Mesenteric fat pad (tissue), 1 donor: ENCODE results near the gene TM9SF4. TPM values are rescaled to one million over a fixed set of nuclear protein-coding genes. Genes with fewer than 3 reads are reported as not detected.
A peak's percentile ranks its signal among the peaks of the same experiment; 100 is the strongest.
"Not testable (repeated sequence)": the region's sequence is repeated elsewhere in the genome, so short reads cannot be mapped to it uniquely, and the experiment has no call there.

ENCODE experiments used
- DNase-seq: peaks from one replicate; pipeline ENCODE4 v3.0.0-alpha.2; 2020; ENCODE audit warnings: low spot score
- total RNA-seq: library from RNA; stranded (reverse); fragmentation: NEBNext Ultra II Directional; extraction: Animal tissue kit (Norgen Biotek cat#: 25700); gene quantifications from one replicate; pipeline ENCODE4 v1.2.1, GENCODE V29; 2021
- donor health status: DM: yes; HTN: yes; CAD: no.

Gene TM9SF4
- total RNA-seq, 1 donor from 2014 or later, result 40.6 TPM

DNA sequence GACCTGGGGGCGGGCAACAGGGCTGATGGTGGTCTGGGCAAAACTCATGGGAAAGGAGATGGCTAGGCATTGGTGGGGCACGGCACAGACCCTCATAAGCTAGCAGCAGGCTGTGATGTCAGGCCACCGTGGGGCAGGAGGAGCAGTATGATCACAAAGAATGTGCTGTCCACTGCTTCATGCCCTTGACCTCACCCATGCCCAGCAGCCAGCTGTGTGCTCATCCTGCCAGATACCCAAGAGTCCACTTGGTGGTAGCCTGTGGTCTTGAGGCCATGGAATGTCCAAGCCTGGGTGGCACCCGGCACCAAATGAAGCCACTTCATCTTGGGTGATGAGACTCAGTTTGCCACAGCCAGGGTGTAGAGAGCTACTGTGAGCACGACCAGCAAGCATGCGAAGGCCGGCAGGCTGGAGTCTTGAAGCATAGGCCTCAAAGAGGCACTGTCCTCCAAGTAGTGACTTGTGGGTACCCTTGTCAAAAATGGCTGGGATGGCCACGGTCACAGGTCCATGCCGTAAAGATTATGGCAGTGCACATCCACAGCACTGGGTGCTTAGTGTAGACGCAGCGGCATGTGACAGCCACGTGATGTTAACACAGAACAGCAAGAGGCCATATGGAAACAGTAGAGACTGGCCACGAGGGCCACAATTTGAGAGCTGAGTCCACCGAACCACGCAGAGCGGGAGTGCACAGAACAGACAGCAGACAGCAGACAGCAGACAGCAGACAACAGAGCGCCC is 79.0 kb downstream of the TM9SF4 start:
- DNase-seq, result no peak

DNA sequence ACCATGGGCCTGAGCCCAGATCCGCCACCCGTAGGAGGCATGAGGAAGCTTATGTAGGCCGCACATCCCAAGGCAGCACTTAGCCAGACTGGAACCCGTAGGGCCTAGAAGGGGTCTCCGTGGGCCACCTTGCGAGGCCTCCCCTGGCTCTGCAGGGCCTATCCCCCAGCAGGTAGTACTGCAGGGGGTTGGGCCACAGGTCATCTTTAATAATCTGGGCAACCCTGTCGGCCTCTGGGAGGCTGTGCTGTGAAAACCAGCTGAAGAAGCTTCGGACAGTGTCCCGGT is 79.6 kb downstream of the TM9SF4 start:
- no peak for DNase-seq

DNA sequence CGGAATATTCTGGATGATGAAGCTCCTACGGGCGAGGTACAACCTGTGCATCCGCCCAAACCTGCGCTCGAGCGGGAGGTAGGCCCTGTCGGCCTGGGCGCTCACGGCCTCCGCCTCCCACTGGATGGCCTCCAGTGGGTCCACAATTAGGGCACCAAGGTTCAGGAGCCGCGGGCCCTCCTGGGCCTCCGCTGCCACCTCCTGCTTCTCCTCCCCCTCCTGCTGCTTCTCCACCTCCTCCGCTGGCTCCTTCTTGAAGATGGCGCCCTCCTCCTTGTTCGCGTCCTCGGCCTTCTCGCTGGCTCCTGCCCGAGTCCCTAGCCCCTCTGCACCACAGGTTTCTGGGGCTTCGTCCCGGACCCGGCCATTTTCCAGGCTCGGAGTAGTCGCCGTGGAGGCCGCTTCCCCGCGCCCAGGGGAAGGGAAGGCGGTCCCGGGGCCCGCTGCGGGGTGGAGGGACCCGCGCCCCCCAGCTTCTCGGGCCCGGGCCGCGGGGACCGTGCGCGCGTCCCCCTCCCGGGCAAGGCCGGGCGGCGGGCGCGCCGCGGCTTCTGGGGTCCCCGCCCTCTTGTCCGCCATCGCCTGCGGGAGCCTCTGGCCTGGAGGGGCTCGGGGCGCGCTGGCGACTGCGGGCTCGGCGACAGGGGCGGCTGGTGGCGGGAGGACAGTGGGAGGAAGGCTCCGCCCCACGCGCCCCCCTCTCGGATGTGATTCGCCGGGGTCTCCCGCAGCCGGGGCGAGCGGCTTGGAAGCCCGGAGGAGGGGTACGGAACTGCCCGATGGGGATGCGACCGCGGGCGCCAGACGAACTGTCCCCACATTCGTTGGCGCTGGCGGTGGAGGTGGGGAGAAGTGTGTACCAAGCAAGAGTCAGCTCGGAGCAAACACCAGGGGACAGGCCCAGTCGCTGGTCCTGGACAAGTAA is 80.4 kb downstream of the TM9SF4 start:
- no peak for DNase-seq

DNA sequence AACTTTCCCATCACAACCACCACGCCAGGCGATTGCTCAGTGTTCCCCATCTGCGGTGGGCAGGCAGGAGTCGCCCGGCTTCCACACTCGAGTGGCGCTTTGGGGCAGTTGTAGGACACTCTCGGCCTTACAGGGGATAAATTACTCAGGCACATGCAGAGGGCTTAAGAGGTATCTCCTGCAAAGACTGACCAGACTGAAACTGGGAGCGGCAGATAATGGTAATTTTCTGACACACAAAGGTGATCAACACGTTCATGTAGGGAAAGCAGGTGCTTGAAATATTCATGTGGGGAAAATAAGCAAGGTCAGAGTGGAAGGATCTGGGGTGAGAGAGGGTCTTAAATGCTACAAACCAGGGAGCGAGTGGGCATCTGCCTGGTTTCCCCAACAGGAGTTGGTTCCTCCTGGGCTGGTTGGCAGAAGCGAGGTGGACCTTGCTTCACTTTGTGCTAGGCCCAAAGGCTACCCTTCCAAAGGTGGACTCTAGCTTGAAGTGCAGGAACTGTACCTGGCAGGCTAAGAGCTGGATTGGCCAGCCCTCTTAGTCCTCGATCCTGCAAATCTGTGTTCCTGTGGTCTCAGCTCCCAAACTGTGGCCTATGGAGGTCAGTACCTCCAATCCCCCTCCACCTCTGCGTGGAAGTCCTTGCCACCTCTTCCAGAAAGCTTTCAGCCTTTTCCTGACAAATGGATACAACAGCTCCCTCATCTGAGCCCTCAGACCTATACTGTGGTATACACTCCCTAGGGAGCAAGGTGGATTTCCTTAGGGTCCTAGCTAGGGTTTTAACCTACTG is 81.3 kb downstream of the TM9SF4 start:
- peak; percentile 79 for DNase-seq

DNA sequence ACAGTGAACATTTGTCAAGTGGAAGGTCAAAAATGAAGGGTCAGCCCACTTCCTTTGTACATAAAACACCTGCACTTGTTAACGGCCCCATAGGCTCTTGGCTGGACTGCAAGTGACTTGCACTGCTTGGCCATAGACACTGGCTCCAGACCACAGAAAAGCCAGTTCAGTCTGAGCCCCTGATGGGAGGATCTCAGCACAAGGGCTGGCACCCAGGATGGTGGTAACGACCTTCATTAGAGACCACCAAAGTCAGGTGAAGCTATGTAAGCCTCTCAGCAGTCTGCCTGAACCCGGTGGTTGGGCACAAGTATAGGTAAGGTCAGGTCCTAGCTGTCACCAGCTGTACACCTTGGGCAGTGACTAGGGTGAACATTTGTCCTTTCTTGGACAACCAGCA is 81.9 kb downstream of the TM9SF4 start:
- DNase-seq, result peak; percentile 81

DNA sequence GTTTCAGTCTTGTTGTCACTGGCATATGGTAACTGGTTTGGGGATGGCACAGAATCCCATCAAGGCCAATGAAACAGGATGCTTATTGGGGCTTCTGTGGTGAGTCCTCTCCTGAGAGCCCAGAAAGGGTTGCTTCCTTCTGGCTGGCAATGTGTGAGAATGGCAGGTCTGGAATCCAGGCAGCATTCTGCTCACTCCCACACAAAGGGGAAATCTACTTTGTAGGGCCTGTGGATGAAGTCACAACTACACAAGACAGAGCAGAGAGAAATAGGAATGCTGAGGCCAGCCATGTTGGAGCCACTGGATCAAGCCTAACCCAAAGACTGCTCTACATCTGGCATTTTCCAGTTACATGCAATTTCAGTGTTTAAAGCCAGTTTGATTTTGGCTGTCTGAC is 82.4 kb downstream of the TM9SF4 start:
- DNase-seq, result no peak

DNA sequence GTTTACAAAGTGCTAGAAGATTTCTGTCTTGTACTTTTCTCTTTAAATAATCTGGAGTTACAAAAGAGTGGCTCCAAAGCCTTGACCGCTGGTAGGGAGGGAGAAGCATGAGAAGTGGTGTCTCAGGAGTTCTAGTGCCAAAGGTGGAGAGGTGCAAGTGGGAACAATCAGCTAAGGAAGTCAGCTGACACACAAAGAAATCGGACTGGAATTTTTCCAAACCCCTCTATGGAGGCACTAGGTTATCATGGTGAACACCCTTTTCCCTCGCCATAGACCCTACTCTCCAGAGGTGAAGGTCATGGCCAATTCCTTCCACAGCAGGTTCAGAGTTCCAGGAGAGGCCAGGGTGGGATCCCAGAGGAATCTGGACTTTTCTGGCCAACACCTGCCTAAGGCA is 83.2 kb downstream of the TM9SF4 start:
- DNase-seq, result peak; percentile 12

DNA sequence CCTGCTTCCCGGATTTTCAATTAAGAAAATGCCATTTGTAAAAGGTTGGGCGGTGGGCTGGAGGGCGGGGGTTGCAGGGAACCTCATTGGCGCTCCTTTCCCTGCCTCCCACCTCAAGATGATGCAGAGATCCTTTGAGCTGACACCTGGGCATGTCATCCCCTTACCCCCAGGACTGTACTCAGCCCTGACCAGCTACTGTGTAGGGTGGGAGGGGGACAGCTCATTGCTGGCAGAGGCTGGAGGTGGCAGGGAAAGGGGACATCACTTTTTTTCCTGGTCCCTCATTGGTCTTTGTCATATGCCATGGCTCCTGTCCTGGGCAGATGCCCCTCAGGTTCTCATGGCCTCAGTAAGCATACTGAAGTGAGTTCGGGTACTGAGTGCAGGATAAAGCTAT is 83.8 kb downstream of the TM9SF4 start:
- DNase-seq, result peak; percentile 51

DNA sequence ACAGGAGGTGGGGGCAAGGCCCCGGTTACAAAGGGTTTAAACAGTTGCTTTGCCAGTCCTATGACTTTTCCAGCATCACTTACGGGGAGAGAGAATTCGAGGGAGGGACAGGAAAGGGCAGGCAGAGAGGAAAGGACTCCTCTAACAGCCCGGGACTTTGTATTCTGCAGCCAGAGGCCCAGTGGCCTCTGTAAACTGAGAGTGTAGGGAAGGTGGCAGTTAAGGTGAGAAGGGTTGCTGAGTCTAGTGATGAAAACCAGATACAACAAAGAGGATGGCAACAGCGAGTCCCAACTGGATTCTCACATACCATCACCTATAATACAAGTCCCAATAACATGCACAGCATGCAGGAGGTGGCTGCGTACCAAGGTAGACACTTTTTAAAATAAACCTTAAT is 84.5 kb downstream of the TM9SF4 start:
- peak; percentile 26 for DNase-seq

DNA sequence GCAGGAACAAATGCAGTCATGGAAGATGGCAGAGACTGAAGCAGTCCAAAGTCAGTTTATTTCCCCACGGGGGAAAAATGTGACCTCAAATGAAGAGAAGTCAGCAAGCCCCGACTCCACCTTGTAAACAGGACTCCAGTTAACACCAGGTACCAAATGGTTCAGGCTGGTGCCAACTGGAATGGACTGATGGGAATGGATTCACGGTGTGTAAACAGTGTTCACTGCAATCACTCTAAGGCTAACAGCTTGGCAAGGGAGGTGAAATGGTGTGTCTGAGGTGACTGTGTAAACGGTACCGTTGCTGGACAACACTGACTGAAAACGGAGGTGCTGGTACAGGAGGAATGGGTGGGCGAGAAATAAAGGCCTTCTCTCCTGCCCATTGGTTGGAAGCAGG is 86.1 kb downstream of the TM9SF4 start:
- no peak for DNase-seq

DNA sequence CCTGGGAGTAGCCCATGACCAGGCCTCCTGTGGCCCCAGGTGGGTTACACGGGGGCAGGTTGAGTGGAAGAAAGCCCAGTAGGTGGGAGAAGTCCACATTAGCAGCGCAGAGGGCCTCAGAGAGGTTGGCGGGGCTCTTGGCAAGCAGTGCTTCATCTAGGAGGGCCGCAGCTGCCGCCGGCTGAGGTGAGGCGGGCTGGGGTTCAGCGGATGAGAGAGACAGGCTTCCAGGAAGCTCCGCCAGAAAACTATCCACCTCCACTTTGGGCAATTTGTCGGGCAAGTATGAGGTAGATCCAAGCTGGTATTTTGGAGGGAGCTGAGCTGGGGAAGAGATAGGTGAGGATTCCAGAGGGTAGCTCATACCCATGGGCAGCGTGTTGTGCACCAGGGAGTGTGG is 87.1 kb downstream of the TM9SF4 start:
- not testable (repeated sequence) for DNase-seq

DNA sequence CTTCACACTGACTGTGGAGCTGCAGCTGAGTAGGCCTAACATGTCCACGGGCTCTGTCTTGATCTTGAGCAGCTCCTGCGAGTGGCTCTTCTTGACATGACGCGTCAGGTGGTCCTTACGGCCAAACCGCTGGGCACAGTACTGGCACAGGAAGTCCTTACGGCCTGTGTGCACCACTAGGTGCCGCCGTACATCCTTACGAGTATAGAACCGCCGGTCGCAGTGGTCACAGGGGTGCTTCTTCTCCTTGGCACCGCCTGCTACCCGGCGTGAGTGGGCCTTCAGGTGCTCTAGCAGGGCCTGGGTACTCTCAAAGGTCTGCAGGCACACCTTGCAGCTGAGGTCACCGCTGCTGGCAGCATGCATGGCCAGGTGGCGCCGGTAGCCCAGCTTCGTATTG is 87.6 kb downstream of the TM9SF4 start:
- DNase-seq, result not testable (repeated sequence)

DNA sequence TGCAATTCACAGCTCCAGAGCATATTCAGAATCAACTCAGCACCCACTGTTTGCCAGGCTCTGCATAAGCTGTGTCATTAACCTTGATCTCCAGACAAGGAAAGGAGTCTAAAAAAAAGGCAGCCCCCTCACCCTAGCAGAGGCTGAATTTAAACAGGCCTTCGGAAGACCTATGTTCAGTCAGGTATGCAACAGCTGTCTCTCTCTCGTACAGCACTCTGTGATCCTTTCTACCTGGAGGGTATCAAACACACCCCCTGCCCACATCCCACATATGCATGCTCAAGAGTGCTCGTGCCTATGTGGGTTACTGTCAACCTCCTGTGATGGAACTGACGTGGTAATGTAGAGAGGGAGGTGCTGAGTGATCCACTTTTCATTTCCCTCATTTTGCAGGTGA is 89.5 kb downstream of the TM9SF4 start:
- DNase-seq, result no peak

DNA sequence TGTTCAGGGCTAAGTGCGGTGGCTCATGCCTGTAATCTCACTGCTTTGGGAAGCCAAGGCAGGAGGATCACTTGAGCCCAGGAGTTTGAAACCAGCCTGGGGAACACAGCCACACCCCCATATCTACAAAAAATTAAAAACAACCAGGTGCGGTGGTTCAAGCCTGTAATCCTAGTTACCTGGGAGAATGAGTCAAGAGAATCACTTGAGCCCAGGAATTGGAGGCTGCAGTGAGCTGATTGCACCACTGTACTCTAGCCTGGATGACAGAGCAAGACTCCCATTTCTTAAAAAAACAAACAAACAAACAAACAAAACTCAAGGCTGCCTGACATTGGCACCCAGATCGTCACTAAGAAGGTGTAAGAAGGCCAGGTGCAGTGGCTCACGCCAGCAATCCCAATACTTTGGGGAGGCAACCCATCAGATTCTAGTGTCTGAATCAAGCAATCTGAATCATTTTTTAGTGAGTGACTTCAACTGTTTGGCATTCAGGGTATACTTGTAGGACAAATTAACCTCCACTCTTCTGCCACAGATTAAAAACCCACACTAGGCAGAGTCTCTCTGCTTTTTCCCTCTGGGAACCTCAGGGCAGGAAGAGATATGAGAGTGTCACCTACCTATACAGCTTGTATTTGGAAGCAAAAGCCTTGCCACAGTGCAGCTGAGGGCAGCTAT is 91.9 kb downstream of the TM9SF4 start:
- no peak for DNase-seq

DNA sequence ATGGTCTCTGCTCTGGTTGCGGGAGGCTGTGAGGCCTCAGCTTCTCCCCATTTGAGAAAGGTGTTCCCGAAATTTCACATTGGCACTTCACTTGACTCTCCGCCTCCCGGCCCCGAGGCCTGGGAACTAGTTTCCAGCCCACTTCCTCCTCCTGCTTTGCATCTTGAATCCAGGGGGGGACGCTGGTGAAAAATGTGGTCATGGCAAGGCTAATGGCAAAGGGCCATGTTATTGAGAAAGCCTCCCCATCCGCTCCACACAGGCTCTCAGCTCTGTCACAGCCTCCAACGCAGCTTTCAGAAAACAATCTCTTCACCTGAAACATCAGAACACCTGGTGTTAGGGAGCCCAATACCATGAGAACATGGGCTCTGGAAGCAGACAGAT is 92.5 kb downstream of the TM9SF4 start:
- DNase-seq, result no peak

DNA sequence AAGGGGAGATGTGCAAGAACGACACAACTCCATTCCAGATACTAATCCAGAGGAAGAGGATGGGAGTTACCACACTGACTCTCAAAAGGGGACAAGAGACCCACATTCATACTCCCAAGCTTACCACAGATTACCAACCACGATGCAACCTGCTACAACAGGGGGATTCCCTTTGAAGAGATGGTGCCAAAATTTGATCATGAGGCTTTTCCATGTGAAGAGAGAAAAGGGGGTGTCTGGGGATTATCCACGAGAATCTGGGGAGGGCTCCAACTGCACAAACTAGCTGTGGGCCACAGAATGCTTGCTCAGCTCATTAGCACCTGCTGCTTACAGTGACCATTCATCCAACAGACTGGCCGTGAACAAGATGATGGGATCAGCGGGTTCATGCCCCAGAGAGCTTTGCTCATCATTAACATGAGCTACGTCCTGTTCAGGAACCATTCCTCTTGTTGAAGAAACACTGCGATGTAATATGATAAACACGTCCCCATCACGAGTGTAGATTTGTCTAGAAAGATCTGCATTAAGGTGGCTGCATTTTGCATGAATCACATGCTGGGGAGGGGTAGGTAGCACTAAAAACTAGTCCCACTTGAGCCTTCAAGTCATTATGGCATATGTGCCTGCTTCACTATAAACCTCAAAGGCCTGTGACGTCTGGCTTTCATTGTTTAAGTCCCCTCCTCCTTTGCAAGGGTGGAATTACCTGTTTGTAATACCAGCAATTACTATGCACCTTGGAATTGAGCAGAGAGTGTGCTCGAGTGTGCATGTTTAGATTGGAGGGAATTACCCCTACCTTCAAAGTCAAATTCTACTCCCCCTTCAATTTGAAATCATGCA is 94.1 kb downstream of the TM9SF4 start:
- no peak for DNase-seq

DNA sequence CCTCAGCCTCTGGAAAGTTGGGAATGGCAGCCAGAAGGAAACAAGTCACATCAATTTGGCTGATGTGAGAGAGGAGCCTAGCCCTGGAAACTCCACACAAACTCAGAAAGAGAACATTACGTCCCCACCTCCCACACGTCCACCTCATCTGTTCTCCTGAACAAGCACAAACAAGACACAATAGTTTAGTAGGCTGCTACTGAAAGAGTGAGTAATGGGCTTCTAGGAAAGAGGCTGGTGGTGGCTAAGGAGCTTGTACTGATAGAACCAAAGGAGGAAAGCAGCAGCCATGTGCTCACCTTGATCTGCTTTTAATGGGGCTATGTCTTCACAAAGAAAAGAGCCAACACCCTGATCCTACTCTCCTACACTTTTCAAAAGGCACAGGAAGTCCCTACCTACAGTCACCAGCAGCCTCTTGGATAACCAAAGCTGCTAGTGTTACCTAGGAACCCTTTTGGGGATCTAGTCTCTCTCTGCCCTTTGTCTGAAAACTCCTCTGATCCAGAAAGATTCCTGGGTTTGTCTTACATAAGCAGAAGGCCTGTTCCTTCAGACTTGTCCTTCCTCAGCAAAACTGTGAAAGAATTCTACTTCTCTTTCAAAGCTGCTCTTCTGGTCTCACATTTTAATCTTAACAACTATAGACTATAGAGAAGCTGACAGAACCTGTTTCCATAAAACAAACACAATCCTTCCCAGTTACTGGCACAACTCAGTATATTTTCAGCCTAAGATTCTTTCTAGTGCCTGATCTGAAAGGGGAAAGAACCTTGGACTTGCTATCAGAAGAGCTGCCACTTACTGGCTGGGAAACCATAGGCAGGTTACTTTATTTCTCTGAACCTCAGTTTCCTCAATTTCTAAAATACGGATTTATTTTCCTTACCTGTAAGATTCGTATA is 94.9 kb downstream of the TM9SF4 start:
- DNase-seq, result no peak

DNA sequence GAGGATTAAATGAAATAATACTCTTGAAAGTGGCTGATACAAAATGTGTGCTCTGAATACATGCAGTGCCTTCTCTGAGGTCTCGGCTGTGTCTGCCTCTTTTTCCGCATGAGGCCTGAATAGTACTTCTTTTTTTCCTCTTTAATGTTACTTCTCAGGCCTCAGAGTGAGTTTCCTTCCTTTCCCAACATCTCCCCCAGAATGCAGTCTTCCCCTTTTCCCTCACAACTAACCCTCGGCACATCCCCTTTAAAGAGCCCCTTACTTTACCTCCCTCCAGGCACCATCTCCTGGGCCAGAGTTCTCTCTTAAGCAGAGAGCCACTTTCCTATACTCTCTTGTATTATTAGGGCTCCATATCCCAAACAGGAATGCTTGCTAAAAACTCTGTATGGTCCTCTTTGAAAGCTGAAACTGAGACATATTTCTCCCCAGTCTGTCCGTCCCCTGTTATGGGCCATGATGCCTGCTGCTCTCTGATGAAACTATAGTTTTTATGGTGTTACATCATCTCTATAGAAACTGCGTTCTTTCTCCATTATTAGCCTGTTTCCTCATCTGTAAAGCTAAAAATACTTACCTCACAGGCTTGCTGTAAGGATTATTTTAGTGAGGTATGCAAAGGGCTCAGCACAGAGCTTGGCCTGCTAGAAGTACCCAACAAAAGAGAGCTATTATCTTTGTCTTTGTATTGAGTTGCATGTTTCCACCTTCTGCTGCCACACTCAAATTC is 95.8 kb downstream of the TM9SF4 start:
- DNase-seq, result no peak
